Ishikawa (cell line): ENCODE data around the gene GNPTAB.

Experiments
- CEBPB ChIP-seq: IDR thresholded peaks from 2 replicates; pipeline ENCODE4 v1.6.1; 2012
- CREB1 ChIP-seq: IDR thresholded peaks from 2 replicates; pipeline ENCODE4 v1.6.1; 2012; ENCODE audit warnings: low read depth
- EGR1 ChIP-seq: IDR thresholded peaks from 2 replicates; pipeline ENCODE4 v1.6.1; 2012
- EP300 ChIP-seq: IDR thresholded peaks from 2 replicates; pipeline ENCODE4 v1.6.1; 2012; ENCODE audit warnings: borderline replicate concordance
- FOXM1 ChIP-seq: IDR thresholded peaks from 2 replicates; pipeline ENCODE4 v1.6.1; 2012; ENCODE audit warnings: low read depth, borderline replicate concordance
- MAX ChIP-seq: IDR thresholded peaks from 2 replicates; pipeline ENCODE4 v1.6.1; 2012
- NFIC ChIP-seq: IDR thresholded peaks from 2 replicates; pipeline ENCODE4 v1.6.1; 2012
- RAD21 ChIP-seq: IDR thresholded peaks from 2 replicates; pipeline ENCODE4 v1.6.1; 2012; ENCODE audit warnings: low read depth
- REST ChIP-seq: IDR thresholded peaks from 2 replicates; pipeline ENCODE4 v1.6.1; 2012; ENCODE audit warnings: low read depth, mild to moderate bottlenecking
- TAF1 ChIP-seq: IDR thresholded peaks from 2 replicates; pipeline ENCODE4 v1.6.1; 2012; ENCODE audit warnings: low read depth, mild to moderate bottlenecking
- TEAD4 ChIP-seq: IDR thresholded peaks from 2 replicates; pipeline ENCODE4 v1.6.1; 2012
- USF1 ChIP-seq: IDR thresholded peaks from 2 replicates; pipeline ENCODE4 v1.6.1; 2012
- YY1 ChIP-seq: IDR thresholded peaks from 2 replicates; pipeline ENCODE4 v1.6.1; 2012; ENCODE audit warnings: low read depth
- ZBTB7A ChIP-seq: IDR thresholded peaks from 2 replicates; pipeline ENCODE4 v1.6.1; 2012; ENCODE audit warnings: low read depth

DNA sequence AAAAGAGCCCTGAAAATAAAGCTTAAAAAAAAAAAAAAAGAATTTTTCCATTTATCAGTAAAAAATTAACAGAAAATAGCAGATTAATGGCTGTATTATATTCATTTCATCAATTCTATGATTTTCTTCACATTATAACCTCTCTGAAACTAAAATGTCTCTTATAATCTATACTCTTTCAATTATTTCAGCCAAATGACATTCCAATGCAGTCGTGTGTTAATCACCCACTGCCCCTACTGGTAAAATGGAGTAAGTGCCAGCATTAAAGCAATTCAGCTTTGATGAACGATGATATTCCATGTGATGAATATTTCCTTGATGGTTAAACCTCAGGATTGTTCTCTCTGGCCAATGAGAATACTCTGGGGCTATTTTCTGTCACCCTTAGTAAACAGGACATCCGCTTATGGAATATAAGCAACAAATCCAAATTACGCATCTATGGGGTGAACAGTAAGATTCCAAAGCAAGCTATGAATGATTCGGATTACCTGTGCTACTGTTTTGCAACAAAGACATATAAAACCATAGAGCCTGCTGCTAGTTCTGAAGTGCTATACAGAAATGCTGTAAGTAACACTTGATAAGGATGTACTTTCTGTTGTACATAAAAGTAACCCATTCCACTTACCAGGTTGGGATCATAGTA, 71.2 kb downstream of the GNPTAB start:
- TF ChIP-seq CREB1 = no peak
- TF ChIP-seq EP300 = no peak
- TF ChIP-seq USF1 = no peak
- TF ChIP-seq TEAD4 = peak; percentile 22; the same call in 1 of the 2 replicates
- no peak for TF ChIP-seq CEBPB
- TF ChIP-seq FOXM1 = no peak
- no peak for TF ChIP-seq TAF1
- TF ChIP-seq NFIC = no peak
- no peak for TF ChIP-seq EGR1
- TF ChIP-seq RAD21 = peak; percentile 71
- no peak for TF ChIP-seq MAX
- no peak for TF ChIP-seq ZBTB7A
- no peak for TF ChIP-seq YY1
- TF ChIP-seq REST = no peak
